ENCODE results near the gene TSACC.

Gene TSACC

GRCh38 chr1:156365754-156366153, 27.4 kb downstream of the TSACC start:
- peaks cover 12% of the 10 kb centered on the region; the same call in 1 of the 2 replicates for H3K27me3 ChIP-seq (replicated peaks; ENCODE audit: insufficient read depth, low read length)
- H3K4me1 ChIP-seq (ENCODE audit: low read length): peaks cover 8% of the 10 kb centered on the region
- no peak for DNase-seq
- H3K4me3 ChIP-seq (ENCODE audit: low read length): no peak overlapping the region
- H3K9me2 ChIP-seq (replicated peaks; ENCODE audit: insufficient read depth, low read length): no peaks in the 10 kb centered on the region
- H2AFZ ChIP-seq (ENCODE audit: low read length): no peak overlapping the region
- no peaks in the 10 kb centered on the region for H3K36me3 ChIP-seq (replicated peaks; ENCODE audit: insufficient read depth, low read length)
- TF ChIP-seq EZH2 (optimal IDR thresholded peaks at IDR 0.05; ENCODE audit: low read depth, low read length): no peak
- no peak for TF ChIP-seq EZH2phosphoT487 (IDR thresholded peaks at IDR 0.05; ENCODE audit: low read length)
- TF ChIP-seq CTCF (IDR thresholded peaks at IDR 0.05; ENCODE audit: low read length): no peak
- no peak overlapping the region for H3K9ac ChIP-seq (ENCODE audit: low read length)
- no peak overlapping the region for H3K27ac ChIP-seq (ENCODE audit: low read length)
- H3K79me2 ChIP-seq (ENCODE audit: low read length): no peaks in the 10 kb centered on the region
- H3F3A ChIP-seq (ENCODE audit: insufficient read depth, low read length): 0 out of 2 replicates have a peak, but pooled peaks cover 5% of the 10 kb centered on the region
- no peak overlapping the region for H3K4me2 ChIP-seq (ENCODE audit: low read depth, low read length)
- no peaks in the 10 kb centered on the region for H3K9me3 ChIP-seq (replicated peaks; ENCODE audit: insufficient read depth, low read length)
- no peaks in the 10 kb centered on the region for H4K20me1 ChIP-seq (ENCODE audit: insufficient read depth, low read length)

- Histone ChIP-seq H3F3A (ENCODE audit: insufficient read depth, low read length) (0 out of 2 replicates have a peak, but pooled peaks cover 5% of the 10 kb centered on the region), H3K4me2 (ENCODE audit: low read depth, low read length) (no peak overlapping the region), H3K9me3 (replicated peaks; ENCODE audit: insufficient read depth, low read length) (no peaks in the 10 kb centered on the region), H2AFZ (ENCODE audit: low read length) (no peak overlapping the region), H3K79me2 (ENCODE audit: low read length) (no peaks in the 10 kb centered on the region), H3K27ac (ENCODE audit: low read length) (no peak overlapping the region), H3K9me2 (replicated peaks; ENCODE audit: insufficient read depth, low read length) (no peaks in the 10 kb centered on the region), H3K4me3 (ENCODE audit: low read length) (no peak overlapping the region), H3K36me3 (replicated peaks; ENCODE audit: insufficient read depth, low read length) (no peaks in the 10 kb centered on the region), H4K20me1 (ENCODE audit: insufficient read depth, low read length) (no peaks in the 10 kb centered on the region), H3K9ac (ENCODE audit: low read length) (no peak overlapping the region), H3K4me1 (ENCODE audit: low read length) (peaks cover 8% of the 10 kb centered on the region), H3K27me3 (replicated peaks; ENCODE audit: insufficient read depth, low read length) (peaks cover 16% of the 10 kb centered on the region)
- DNase-seq: no peak
- TF ChIP-seq CTCF (IDR thresholded peaks at IDR 0.05; ENCODE audit: low read length) (no peak), EZH2phosphoT487 (IDR thresholded peaks at IDR 0.05; ENCODE audit: low read length) (no peak), EZH2 (optimal IDR thresholded peaks at IDR 0.05; ENCODE audit: low read depth, low read length) (no peak)
These were observed 28.2 kb downstream of the TSACC start for GRCh38 chr1:156366378-156367166.

GRCh38 chr1:156367383-156368156, 29.2 kb downstream of the TSACC start:
- Histone ChIP-seq H3K27me3 (replicated peaks; ENCODE audit: insufficient read depth, low read length) (peaks cover 26% of the 10 kb centered on the region), H3K36me3 (replicated peaks; ENCODE audit: insufficient read depth, low read length) (no peaks in the 10 kb centered on the region), H2AFZ (ENCODE audit: low read length) (no peak overlapping the region), H3K9ac (ENCODE audit: low read length) (no peak overlapping the region), H3K9me3 (replicated peaks; ENCODE audit: insufficient read depth, low read length) (no peaks in the 10 kb centered on the region), H3K4me3 (ENCODE audit: low read length) (no peak overlapping the region), H3K4me1 (ENCODE audit: low read length) (peaks cover 6% of the 10 kb centered on the region), H3K79me2 (ENCODE audit: low read length) (no peaks in the 10 kb centered on the region), H4K20me1 (ENCODE audit: insufficient read depth, low read length) (no peaks in the 10 kb centered on the region), H3K27ac (ENCODE audit: low read length) (no peak overlapping the region), H3K9me2 (replicated peaks; ENCODE audit: insufficient read depth, low read length) (no peaks in the 10 kb centered on the region), H3K4me2 (ENCODE audit: low read depth, low read length) (no peak overlapping the region), H3F3A (ENCODE audit: insufficient read depth, low read length) (0 out of 2 replicates have a peak, but pooled peaks cover 5% of the 10 kb centered on the region)
- TF ChIP-seq EZH2 (optimal IDR thresholded peaks at IDR 0.05; ENCODE audit: low read depth, low read length): no peak
- no peak for TF ChIP-seq EZH2phosphoT487 (IDR thresholded peaks at IDR 0.05; ENCODE audit: low read length)
- TF ChIP-seq CTCF (IDR thresholded peaks at IDR 0.05; ENCODE audit: low read length): no peak
- DNase-seq: no peak
